ENCODE results near the gene SPATA33.
"Not testable (repeated sequence)": the region's sequence is repeated elsewhere in the genome, so short reads cannot be mapped to it uniquely, and the experiment has no call there.

SPATA33 gene

DNA sequence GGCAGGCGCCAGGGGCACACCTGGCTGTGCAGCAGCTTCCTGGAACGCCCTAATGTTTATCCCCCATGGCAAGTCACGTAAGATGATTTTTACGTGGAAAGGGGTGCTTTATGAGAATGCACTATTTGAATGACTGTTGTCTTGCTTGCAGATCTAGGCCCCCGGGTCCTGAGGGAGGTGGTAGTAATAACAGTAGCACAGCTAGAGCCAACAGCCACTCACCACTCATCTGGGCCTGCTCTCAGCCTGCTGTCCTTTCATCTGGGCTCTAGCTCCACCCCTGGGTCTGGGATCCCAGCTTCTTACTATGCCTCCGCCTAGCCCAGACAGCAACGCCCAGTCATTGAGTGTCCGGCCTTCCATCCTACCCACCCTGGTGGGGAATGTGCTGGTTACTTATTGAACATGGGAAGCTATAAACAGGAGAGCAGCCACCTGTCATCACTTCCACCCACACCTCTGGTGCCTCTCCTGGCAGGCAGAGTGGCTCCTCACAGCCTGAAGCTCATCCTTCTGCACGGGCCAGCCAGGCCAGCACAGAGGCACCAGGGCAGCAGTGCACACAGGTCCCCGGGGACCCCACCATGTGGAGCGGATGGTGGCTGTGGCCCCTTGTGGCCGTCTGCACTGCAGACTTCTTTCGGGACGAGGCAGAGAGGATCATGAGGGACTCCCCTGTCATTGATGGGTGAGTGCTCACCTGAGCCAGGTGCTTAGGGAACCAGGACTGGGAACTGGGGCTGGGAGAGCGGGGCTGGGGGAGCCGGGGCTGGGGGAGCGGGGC, 27.6 kb upstream of the SPATA33 start:
- no peak for DNase-seq

DNA sequence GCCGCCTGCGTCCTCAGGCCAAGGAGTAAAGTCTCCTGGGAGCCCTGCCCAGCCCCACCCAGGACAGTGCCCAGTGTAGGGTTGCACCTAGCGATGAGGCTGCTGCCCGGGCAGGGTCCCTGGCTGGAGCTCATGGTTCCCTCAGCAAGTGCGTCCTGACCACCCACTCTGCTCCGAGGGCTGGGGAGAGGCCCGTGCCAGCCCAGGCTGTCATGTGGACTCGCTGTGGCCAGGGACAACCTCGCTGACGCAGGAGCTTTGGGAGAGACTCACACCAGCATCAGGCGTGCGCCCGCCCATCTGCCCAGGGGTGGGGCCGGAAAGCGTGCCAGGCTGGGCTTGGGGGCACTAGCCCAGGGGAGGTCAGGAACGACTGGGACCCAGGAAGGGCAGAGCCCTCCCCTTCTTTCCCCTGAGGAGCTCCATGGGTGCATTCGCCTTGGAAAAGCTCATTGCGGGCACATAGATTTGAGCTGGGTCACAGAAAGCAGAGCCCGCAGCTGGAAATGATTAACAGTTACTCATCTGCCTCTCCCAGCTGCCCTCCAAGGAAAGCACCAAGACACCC, 24.5 kb upstream of the SPATA33 start:
- DNase-seq: no peak

DNA sequence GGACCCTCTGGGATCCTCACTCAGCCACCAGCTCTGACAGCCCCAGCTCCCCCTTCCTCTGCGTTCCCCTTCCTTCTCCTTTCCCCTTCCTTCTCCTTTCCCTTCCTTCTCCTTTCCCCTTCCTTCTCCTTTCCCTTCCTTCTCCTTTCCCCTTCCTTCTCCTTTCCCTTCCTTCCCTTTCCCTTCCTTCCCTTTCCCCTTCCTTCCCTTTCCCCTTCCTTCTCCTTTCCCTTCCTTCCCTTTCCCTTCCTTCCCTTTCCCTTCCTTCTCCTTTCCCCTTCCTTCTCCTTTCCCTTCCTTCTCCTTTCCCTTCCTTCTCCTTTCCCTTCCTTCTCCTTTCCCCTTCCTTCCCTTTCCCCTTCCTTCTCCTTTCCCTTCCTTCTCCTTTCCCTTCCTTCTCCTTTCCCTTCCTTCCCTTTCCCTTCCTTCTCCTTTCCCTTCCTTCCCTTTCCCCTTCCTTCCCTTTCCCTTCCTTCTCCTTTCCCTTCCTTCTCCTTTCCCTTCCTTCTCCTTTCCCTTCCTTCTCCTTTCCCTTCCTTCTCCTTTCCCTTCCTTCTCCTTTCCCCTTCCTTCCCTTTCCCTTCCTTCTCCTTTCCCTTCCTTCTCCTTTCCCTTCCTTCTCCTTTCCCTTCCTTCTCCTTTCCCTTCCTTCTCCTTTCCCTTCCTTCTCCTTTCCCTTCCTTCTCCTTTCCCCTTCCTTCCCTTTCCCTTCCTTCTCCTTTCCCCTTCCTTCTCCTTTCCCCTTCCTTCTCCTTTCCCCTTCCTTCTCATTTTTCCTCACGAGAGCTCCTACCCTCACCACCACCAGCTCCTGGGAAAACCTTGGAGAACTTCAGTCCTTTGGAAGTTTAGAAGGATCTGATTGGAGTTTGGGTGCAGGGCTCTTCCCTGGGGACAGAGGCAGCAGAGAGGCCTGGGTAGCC, 22.9 kb upstream of the SPATA33 start:
- DNase-seq: not testable (repeated sequence)

DNA sequence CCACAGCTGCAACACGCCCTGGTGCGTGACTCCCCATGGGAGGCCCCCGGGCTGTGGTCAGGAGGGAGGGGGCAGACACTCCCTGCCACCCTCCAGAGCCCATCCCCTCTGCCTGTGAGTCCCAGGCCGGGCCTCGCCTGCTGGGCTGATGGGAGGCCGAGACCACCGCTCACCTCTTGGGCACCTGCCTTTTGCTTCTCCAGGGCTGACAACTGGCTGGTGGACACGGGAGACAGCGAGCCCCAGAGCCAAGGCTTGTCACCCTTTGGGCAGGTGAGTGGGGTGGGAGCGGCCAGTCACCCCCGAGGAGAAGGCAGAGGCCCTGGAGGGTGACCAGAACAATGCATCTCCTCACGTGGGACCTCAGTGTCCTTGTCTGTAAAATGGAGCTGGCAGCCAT, 21.0 kb upstream of the SPATA33 start:
- DNase-seq: no peak

DNA sequence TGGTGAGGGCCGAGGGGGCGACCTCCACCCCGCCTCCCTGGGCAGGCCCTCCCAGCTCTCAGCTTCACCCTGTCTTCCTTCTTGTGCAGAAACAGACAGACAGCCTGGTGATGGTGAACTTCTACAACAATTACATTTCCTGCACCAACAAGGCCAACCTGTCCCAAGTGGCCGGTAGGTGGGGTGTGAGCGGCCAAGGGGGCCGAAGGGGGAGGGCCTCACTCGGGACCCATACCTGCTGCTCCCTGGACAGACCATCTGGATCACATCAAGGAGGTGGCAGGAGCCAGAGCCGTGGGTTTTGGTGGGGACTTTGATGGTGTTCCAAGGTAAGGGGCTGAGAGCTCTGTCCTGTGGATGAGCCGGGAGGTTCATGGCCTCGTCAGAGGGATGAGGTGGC, 20.3 kb upstream of the SPATA33 start:
- DNase-seq: no peak

DNA sequence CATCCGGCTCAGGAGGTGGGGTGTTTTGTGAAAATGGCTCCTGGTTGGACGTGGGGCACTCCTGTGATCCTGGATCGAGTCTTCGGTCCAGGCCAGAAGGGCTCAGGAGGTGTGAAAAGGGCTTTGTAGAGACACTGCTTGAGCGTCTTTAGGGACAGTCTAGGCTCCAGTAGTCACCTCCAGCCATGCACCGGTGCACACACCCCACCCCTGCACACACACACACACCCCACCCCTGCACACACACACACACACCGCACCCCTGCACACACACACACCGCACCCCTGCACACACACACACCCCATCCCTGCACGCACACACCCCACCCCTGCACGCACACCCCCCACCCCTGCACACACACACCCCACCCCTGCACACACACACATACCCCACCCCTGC, 19.2 kb upstream of the SPATA33 start:
- no peak for DNase-seq

DNA sequence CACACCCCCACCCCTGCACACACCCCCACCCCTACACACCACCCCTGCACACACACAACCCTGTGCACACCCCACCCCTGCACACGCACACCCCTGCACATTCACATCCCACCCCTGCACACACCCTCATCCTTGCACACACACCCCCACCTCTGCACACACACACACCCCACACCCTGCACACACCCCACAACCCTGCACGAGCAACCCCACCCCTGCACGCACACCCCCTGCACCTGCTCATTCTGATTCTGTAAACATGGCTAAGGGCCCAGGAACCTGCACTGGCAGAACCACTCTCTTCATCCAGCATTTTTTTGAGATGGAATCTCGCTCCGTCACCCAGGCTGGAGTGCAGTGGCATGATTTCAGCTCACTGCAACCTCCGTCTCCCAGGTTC, 18.3 kb upstream of the SPATA33 start:
- DNase-seq: no peak

DNA sequence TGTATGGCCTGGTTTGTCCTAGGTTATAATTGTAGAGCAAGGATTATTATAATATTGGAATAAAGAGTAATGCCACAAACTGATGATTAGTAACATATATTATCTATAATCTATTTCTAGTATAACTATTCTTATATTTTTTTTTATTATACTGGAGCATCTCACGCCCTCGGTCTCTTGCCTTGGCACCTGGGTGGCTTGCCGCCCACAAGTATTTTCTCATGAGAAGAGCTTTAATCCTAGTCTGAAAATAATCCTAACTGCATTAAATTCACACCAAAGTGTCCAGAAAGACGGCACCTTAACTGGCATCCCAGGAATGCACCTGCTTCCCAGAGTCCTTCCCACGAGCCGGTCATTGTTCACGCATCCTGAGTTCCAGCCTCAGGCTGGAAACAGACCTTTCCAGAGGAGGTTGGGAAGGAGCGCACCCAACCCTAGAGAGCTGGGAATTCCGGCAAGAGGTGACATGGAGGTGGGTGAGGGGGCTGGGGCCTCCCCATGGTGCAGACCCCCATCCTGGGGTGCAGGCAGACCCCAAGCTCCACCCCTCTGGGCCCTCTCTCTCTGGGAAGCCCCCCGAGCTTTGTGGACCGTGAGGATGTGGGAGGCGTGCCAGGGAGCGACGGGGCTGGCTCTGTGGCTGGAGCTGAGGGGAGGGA, 16.0 kb upstream of the SPATA33 start:
- no peak for DNase-seq

DNA sequence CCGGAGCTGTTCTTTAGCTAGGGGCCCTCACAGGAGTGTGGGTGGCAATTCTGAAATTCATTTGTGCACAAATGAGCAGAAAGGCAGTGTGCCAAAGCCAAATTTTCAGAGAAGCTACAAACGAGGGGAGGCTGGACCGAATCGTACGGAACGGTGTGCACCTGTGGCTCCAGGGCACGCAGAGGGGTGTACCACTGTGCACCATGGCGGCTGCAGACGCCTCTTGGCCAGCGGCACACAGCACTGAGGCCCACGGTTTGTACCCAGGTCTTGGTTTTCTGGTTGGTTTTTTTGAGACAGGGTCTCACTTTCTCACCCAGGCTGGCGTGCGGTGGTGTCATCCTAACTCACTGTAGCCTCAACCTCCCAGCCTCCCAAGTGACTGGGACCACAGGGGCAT, 15.1 kb upstream of the SPATA33 start:
- no peak for DNase-seq

DNA sequence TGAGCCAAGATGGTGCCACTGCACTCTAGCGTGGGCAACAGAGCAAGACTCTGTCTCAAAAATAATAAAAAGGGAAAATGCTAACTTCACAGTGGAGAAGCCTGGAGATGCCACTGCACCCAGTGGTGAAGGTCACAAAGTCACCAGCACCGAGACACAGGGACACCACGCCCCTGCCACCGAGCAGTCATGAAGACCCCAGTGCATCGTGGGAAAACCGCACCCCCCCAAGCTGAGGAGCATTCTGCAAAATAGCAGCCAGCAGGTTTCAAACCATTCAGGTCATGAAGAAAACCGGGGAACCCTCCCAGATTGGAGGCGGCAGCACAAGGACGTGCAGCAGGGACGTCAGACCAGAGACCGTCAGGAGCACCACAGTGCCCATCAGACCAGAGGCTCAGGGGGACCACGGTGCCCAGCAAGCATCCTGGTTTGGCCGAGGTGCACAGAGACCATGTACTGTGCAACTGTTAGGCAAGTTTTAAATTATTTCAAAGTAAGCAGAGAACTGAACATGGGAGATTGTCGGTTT, 13.8 kb upstream of the SPATA33 start:
- no peak for DNase-seq

DNA sequence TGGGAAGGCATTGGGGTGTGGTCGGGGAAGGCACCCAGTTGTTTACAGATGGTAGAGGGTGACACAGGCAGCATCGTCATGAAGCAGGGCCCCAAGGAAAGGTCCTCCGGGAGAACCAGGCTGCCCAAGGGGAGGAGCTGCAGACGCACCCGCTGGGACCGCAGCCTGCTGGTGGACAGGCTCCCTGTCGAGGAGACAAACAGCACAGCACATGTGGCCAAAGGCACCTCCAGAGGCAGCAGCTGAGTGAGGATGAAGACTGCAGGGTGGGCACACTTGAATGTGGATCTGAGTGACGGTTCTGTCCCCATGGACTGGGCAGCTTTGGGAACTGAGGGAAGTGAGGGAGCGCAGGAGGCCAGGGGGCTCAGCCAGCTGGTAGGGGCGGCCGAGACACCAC, 12.5 kb upstream of the SPATA33 start:
- no peak for DNase-seq

DNA sequence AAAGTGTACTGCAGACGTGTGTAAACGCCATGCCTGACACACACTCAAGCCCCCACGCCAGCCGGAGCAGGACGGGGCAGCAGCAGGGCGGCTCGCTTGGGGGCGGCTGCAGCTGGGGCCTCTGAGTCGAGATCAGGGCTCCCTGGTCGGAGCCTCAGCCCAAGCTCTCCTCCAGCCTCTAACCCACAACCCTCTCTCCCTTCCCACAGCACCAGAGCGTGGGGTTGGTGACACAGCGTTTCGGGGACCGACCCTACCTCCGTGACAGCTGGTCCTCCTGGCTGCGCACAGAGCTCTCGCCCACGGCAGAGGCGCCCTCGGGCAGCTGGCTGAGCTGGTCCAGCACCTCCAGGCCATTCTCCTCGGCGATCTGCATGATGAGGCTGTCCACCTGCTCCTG, 11.4 kb upstream of the SPATA33 start:
- DNase-seq: no peak

DNA sequence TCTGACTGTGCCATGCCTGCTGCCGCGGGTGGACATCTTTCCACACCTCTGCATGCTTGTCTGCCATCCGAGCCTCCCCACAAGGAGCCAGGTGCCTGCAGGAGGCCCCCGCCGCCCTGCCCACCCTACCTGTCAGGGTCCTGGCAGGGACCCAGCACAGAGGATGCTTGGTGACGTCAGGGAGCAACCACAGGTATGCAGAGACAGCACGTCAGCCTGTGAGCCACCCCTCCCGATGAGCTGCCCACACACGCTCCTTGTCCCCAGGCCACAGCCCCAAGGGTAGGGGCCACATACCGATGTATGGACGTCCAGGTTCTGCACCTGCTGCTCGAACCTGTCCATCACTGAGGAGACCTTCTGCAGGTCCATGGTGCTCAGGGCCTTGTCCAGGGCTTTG, 10.7 kb upstream of the SPATA33 start:
- no peak for DNase-seq

DNA sequence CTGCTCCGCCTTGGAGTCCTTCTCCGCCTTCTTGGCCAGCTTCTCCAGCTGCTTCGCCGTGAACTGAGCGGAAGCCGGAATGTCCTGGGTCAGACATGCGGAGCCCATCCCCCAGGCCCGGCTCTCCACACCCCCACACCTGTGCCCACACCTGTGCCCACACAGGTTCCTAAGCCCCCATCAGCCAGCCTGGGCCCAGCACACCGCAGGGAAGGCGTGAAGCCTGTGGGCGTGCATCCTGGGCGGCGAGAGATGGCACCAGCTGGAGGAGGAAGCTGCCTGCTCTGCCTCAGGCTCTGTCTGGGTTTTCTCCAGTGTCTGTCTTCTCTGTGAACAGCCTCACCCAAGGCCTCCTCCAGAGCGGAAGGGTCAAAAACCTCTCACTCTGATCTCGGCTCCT, 6.1 kb upstream of the SPATA33 start:
- DNase-seq: no peak

DNA sequence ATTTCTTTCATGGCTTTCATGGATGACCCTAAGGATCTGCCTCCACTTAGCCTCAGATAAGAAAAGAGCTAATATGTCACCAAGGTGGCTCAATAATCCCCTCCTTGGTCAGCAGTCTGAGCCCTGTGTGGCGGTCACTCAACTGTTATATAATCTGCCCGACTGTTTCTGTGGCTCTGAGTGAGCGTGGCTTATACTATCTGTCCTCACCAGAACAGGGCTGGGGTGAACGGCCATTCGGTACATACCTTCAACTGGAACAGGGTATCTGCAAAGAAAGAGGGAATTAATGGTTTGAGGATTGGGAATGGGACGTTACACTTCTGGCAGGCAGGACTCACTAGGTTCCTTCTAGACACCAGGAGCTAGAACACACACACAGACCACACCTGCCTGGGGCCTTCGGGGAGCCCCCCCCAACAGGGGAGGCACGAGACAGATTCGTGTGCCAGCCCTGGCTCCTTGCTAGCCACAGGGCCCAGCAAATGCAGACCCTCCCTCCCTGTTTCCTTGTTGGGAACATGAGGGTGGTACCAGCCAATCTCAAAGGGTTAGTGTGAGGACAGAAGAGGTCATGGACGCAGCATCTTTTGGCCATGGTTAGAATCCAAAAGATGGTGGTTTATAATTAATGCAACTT, 3.9 kb upstream of the SPATA33 start:
- no peak for DNase-seq

DNA sequence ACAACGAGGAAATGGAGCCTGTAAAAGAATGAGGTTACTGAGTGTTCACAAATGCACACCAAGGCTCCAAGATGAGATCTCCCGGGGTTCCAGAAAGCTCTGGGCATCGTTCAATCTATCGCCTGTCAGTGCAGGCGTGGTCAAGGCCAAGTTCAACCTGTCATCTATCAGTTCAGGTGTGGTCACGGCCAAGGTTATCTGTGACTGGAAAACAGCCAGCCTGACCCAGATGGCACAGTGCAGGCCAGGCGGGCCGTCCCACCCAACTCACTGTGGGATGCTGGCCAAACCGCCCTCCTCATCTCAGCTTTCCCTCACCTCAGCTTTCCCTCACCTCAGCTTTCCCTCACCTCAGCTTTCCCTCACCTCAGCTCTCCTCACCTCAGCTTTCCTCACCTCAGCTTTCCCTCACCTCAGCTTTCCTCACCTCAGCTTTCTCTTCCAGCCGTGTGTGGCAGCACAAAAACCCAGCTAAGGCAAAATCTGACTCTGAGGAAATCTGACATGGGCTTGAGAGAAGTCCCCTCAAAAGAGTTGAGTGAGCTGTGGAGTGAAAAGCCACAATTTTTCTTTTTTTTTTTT, 2.5 kb upstream of the SPATA33 start:
- no peak for DNase-seq

DNA sequence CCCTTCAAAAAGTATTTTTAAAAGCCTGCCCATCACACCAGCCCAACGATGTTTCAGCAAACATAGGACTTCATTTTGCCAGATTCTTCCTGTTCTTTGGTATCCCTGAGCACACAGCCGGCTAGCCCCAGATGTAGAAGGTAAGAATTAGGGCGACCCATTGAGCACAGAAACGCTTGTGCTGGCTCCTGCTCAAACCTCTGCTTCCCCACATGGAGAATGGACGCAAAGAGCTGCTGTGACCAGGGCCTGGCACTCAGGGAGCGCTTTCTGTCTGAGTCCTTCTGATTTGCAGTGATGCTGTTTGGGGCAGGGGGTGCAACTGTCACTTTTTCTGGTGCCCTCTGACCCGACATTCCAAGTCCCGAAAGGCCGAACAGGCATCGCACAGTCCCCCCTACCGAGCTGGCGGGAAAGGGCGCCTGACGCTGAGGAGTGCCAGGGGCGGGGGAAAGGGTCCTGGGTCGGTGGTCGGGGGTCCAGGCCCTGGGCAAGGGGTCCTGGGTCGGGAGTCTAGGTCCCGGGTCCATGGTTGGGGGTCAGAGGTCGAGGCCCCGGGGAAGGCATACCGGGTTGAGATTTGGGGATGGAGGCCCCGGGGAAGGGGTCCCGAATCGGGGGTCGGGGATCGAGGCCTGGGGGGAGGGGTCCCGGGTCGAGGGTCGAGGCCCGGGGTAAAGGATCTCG, 1.1 kb upstream of the SPATA33 start:
- DNase-seq: no peak

DNA sequence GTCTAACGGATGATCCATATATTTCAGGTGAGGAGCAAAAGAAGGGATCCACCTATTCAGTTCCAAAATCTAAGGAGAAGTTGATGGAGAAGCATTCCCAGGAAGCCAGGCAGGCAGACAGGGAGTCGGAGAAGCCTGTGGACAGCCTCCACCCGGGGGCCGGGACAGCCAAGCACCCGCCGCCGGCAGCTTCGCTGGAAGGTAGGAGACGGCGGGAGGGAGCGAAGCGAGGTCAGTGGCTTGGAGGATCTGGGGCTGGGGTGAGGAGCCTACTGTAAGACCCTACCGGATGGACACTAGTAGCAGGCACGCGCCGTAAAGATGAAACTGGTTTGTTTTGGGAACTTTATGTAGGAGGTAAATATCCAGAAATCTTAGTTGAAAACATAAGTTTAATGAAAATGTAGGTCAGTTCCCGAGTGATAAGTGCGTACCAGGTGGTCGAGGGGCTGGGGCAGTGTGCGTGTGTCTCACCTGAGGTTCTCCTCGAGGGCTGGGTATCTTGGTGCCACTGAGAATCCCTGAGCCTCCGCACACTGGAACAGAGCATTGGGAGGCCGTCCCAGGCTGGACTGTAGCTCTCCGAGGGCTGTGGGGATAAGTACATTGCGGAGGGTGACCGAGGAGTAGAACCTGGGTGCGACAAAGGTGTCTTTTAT, 714 bp downstream of the SPATA33 start:
- DNase-seq: no peak

DNA sequence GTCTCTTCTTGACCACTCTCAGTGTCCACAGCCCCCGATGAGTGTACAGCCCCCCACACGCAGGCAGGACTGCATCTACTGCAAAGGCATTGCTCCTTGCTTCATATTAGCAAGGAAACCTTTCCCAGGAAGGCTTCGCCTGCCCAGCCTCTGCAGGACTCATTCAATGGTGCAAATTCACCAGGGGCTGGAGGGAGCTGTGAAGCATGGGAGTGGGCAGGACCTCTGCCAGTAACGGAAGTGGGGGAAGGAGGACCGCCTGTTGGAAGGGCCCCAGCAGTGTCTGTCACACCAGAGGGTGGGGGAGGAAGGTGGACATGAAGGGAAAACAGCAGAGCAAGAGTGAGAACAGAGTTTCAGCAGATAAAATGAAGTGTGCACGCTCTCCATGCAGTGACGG, 2.5 kb downstream of the SPATA33 start:
- DNase-seq: no peak

DNA sequence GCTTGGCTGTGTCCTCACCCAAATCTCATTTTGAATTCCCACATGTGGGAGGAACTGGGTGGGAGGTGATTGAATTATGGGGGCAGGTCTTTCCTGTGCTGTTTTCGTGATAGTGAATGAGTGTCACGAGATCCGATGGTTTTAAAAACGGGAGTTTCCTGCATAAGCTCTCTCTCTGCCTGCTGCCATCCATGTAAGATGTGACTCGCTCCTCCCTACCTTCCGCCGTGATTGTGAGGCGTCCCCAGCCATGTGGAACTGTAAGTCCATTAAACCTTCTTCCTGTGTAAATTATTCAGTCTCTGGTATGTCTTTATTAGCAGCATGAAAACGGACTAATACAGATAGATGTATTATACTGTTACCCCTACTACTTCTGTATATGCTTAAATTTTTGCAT, 3.6 kb downstream of the SPATA33 start:
- DNase-seq: no peak

DNA sequence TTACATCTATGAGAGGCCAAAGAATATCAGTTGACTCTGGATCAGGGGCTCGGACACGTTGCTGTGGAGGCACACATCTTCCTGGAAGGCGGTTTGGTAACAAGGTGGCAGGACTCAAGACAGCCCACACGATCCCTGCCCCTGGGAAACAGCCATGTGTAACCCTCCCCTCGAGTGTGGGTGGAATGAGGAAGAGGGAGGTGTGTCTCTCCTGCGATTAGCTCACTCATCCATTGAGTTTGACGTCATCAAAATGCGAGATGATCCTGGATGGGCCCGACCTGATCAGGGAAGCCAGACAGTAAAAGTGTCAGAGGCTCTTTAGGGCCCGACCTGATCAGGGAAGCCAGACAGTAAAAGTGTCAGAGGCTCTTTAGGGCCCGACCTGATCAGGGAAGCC, 6.6 kb downstream of the SPATA33 start:
- not testable (repeated sequence) for DNase-seq
